Keratinocyte (primary cell): ENCODE results near the gene CNTNAP2. TPM values are rescaled to one million over a fixed set of nuclear protein-coding genes. Genes with fewer than 3 reads are reported as not detected.

ENCODE experiments used
- DNase-seq: peaks from one replicate; pipeline ENCODE4 v3.0.0-alpha.2; 2011; ENCODE audit warnings: low read depth, missing footprints, low spot score
- FAIRE-seq: peaks from 2 replicates; lab custom pipeline; 2011; peaks lifted over from hg19 to GRCh38; lab: Jason Lieb, UNC
- H2AFZ ChIP-seq: 2 replicates; pipeline ENCODE4 v1.6.0; 2012; ENCODE audit warnings: low read length, control low read depth, inconsistent platforms; ENCODE audit not compliant: control insufficient read depth
- H3K27ac ChIP-seq: 2 replicates; pipeline ENCODE4 v1.5.1; 2011; ENCODE audit warnings: low read length; ENCODE audit not compliant: control insufficient read depth, insufficient read depth
- H3K27me3 ChIP-seq: 3 replicates; pipeline ENCODE4 v1.6.0; 2011; ENCODE audit warnings: low read length; ENCODE audit not compliant: control insufficient read depth, insufficient read depth; ENCODE audit errors: extremely low read depth
- H3K36me3 ChIP-seq, 2 experiments: 2 replicates in 1 of 2; 3 replicates in 1 of 2; pipeline ENCODE4 v1.5.1; 2011; ENCODE audit warnings: low read length in 2 of 2, mild to moderate bottlenecking in 1 of 2; ENCODE audit not compliant: control insufficient read depth in 2 of 2, insufficient read depth in 2 of 2; ENCODE audit errors: extremely low read depth in 1 of 2
- H3K4me1 ChIP-seq: 3 replicates; pipeline ENCODE4 v1.5.1; 2011; ENCODE audit warnings: low read length; ENCODE audit not compliant: control insufficient read depth, insufficient read depth; ENCODE audit errors: extremely low read depth
- H3K4me2 ChIP-seq: 3 replicates; pipeline ENCODE4 v1.6.0; 2011; ENCODE audit warnings: low read depth, low read length; ENCODE audit not compliant: control insufficient read depth, insufficient read depth; ENCODE audit errors: extremely low read depth
- H3K4me3 ChIP-seq, 3 experiments: fragments of 200-600 bp in 1 of 3; sonication (generic) in 1 of 3; 2 replicates in 2 of 3; 3 replicates in 1 of 3; pipeline ENCODE4 v1.5.1; 2011 to 2016; ENCODE audit warnings: low read length in 3 of 3, mild to moderate bottlenecking in 3 of 3, control low read depth in 2 of 3, inconsistent platforms in 1 of 3, low read depth in 1 of 3, mixed read lengths in 1 of 3, mixed run types in 1 of 3, moderate library complexity in 1 of 3; ENCODE audit not compliant: control insufficient read depth in 2 of 3, insufficient read depth in 2 of 3; ENCODE audit errors: extremely low read depth in 1 of 3
- H3K79me2 ChIP-seq: 2 replicates; pipeline ENCODE4 v1.6.0; 2012; ENCODE audit warnings: low read length; ENCODE audit not compliant: control insufficient read depth, insufficient read depth
- H3K9ac ChIP-seq: 3 replicates; pipeline ENCODE4 v1.6.0; 2011; ENCODE audit warnings: low read length; ENCODE audit not compliant: control insufficient read depth, insufficient read depth; ENCODE audit errors: extremely low read depth
- H3K9me1 ChIP-seq: 3 replicates; pipeline ENCODE4 v1.6.0; 2011; ENCODE audit warnings: low read length; ENCODE audit not compliant: control insufficient read depth, insufficient read depth; ENCODE audit errors: extremely low read depth
- H3K9me3 ChIP-seq: 2 replicates; pipeline ENCODE4 v1.5.1; 2012; ENCODE audit warnings: low read depth, low read length; ENCODE audit not compliant: control insufficient read depth
- H4K20me1 ChIP-seq: 3 replicates; pipeline ENCODE4 v1.6.0; 2011; ENCODE audit warnings: low read length; ENCODE audit not compliant: control insufficient read depth, insufficient read depth; ENCODE audit errors: extremely low read depth
- CTCF ChIP-seq, 3 experiments: IDR thresholded peaks in 1 of 3; conservative IDR thresholded peaks in 1 of 3; optimal IDR thresholded peaks in 1 of 3; 2 replicates in 2 of 3; 3 replicates in 1 of 3; pipeline versions ENCODE3 to v1.5.1; 2011; ENCODE audit warnings: low read length in 3 of 3, mild to moderate bottlenecking in 3 of 3, moderate library complexity in 2 of 3, control low read depth in 1 of 3, inconsistent platforms in 1 of 3; ENCODE audit not compliant: insufficient read depth in 2 of 3; ENCODE audit errors: extremely low read depth in 1 of 3
- EZH2 ChIP-seq: IDR thresholded peaks from one replicate; pipeline ENCODE4 v1.6.1; 2012; ENCODE audit warnings: inconsistent platforms, mild to moderate bottlenecking, low read length, moderate library complexity
- dilution Hi-C: fragments of 300-500 bp; cut with MboI; formaldehyde crosslinking; loops from one replicate; pipeline ENCODE4 v1.7.0; 2020; ENCODE audit warnings: low sequenced_read_pairs; ENCODE audit not compliant: extremely low pct_ligation_motif_present
- polyA plus RNA-seq, 5 experiments: library from polyadenylated mRNA; depleted of rRNA in 3 of 5; stranded (reverse) in 3 of 5; stranded (forward) in 1 of 5; unstranded in 1 of 5; fragments of >200 nt; gene quantifications; 1 replicate in 1 of 5; 2 replicates in 3 of 5; 3 replicates in 1 of 5; pipeline versions ENCODE4 v1.2.1 to v1.2.3, GENCODE V29; 2011 to 2012; ENCODE audit warnings: missing spikeins in 2 of 5, low read depth in 1 of 5, low replicate concordance in 1 of 5

The CNTNAP2 gene
- polyA plus RNA-seq, 1 donor (not counting 4 experiments of a cell fraction or from before 2014, with no cell fraction given), result 1.4 TPM

- Histone ChIP-seq H3K79me2 (no peaks in the 10 kb centered on the region), H3K9ac (no peak overlapping the region), H3K4me1 (no peaks in the 10 kb centered on the region), H2AFZ (no peak overlapping the region), H3K9me1 (no peaks in the 10 kb centered on the region), H3K4me2 (no peak overlapping the region), H3K4me3 (no peak overlapping the region), H3K9me3 (no peaks in the 10 kb centered on the region), H3K36me3 (no peaks in the 10 kb centered on the region), H4K20me1 (no peaks in the 10 kb centered on the region), H3K27ac (no peak overlapping the region), H3K27me3 (no peaks in the 10 kb centered on the region)
- FAIRE-seq (no peak), DNase-seq (no peak)
- dilution Hi-C loops, result no loop called here
- TF ChIP-seq EZH2, result no peak
- TF ChIP-seq CTCF (optimal IDR thresholded peaks at IDR 0.05 in 1 of 3, IDR thresholded peaks at IDR 0.05 in 1 of 3, conservative IDR thresholded peaks at IDR 0.05 in 1 of 3; ENCODE audit: extremely low read depth in 1 of 3, insufficient read depth in 2 of 3, low read length in 3 of 3), result no peak
Observed at GRCh38 chr7:147199868-147200267, 1083.3 kb downstream of the CNTNAP2 start.

- TF ChIP-seq EZH2 (no peak), CTCF (optimal IDR thresholded peaks at IDR 0.05 in 1 of 3, IDR thresholded peaks at IDR 0.05 in 1 of 3, conservative IDR thresholded peaks at IDR 0.05 in 1 of 3; ENCODE audit: extremely low read depth in 1 of 3, insufficient read depth in 2 of 3, low read length in 3 of 3) (no peak)
- Histone ChIP-seq H3K27ac (no peak overlapping the region), H3K9ac (no peak overlapping the region), H3K27me3 (no peaks in the 10 kb centered on the region), H3K4me2 (no peak overlapping the region), H4K20me1 (no peaks in the 10 kb centered on the region), H3K79me2 (no peaks in the 10 kb centered on the region), H3K4me1 (no peaks in the 10 kb centered on the region), H2AFZ (no peak overlapping the region), H3K36me3 (no peaks in the 10 kb centered on the region), H3K4me3 (no peak overlapping the region), H3K9me3 (no peaks in the 10 kb centered on the region), H3K9me1 (no peaks in the 10 kb centered on the region)
- FAIRE-seq (no peak), DNase-seq (no peak)
- dilution Hi-C loops, result no loop called here
Observed at GRCh38 chr7:147207988-147208387, 1091.4 kb downstream of the CNTNAP2 start.
